HepG2 (cell line): ENCODE results near the gene VPS13C. TPM values are rescaled to one million over a fixed set of nuclear protein-coding genes. Genes with fewer than 3 reads are reported as not detected.

Experiments used
- ESRRA ChIP-seq: sonication (generic); formaldehyde crosslinking; IDR thresholded peaks from 2 replicates; pipeline ENCODE4 v1.5.1; 2020; ENCODE audit warnings: mild to moderate bottlenecking, low read depth, missing genetic modification reagents
- HMG20A ChIP-seq: IDR thresholded peaks from 2 replicates; pipeline ENCODE4 v1.6.1; 2016; ENCODE audit warnings: borderline replicate concordance
- HMGA1 ChIP-seq: sonication (generic); formaldehyde crosslinking; conservative IDR thresholded peaks from 2 replicates; pipeline ENCODE4 v1.4.0; 2020; ENCODE audit warnings: missing genetic modification reagents
- MED1 ChIP-seq: sonication (generic); formaldehyde crosslinking; IDR thresholded peaks from 2 replicates; pipeline ENCODE4 v1.4.0; 2020; ENCODE audit warnings: missing genetic modification reagents
- MIER2 ChIP-seq: IDR thresholded peaks from 2 replicates; pipeline ENCODE4 v1.6.1; 2016; ENCODE audit warnings: missing biosample characterization, missing genetic modification reagents
- MNT ChIP-seq: fragments of 450-650 bp; IDR thresholded peaks from 2 replicates; pipeline ENCODE4 v1.6.1; 2016
- MTF2 ChIP-seq: sonication (generic); formaldehyde crosslinking; IDR thresholded peaks from 2 replicates; pipeline ENCODE4 v1.5.0; 2020; ENCODE audit warnings: missing genetic modification reagents, borderline replicate concordance
- MYC ChIP-seq: sonication (generic); formaldehyde crosslinking; IDR thresholded peaks from 2 replicates; pipeline ENCODE4 v1.9.0; 2021; ENCODE audit warnings: missing genetic modification reagents, borderline replicate concordance
- NFIB ChIP-seq: sonication (generic); formaldehyde crosslinking; IDR thresholded peaks from 2 replicates; pipeline ENCODE4 v1.9.0; 2021; ENCODE audit warnings: missing genetic modification reagents, mild to moderate bottlenecking, borderline replicate concordance
- NFYB ChIP-seq: sonication (generic); formaldehyde crosslinking; IDR thresholded peaks from 2 replicates; pipeline ENCODE4 v1.4.0; 2020; ENCODE audit warnings: missing genetic modification reagents
- NPAS2 ChIP-seq: sonication (generic); formaldehyde crosslinking; IDR thresholded peaks from 2 replicates; pipeline ENCODE4 v1.8.0; 2022; ENCODE audit warnings: mild to moderate bottlenecking, missing genetic modification reagents, borderline replicate concordance
- NR2F1 ChIP-seq, 2 experiments: fragments of 450-650 bp in 1 of 2; formaldehyde crosslinking in 1 of 2; IDR thresholded peaks; 2 replicates each; pipeline versions ENCODE4 v1.5.0 to v1.6.1; 2016 to 2020; ENCODE audit warnings: mild to moderate bottlenecking in 1 of 2, missing compliant biosample characterization in 1 of 2, missing genetic modification reagents in 1 of 2, moderate library complexity in 1 of 2
- PPARG ChIP-seq: conservative IDR thresholded peaks from 2 replicates; pipeline ENCODE4 v1.6.1; 2016; ENCODE audit warnings: missing biosample characterization, missing genetic modification reagents
- SNAPC5 ChIP-seq: sonication (generic); formaldehyde crosslinking; IDR thresholded peaks from 2 replicates; pipeline ENCODE4 v1.8.1; 2023; ENCODE audit warnings: mild to moderate bottlenecking, missing genetic modification reagents, borderline replicate concordance
- TOPORS ChIP-seq: sonication (generic); formaldehyde crosslinking; IDR thresholded peaks from 2 replicates; pipeline ENCODE4 v1.8.0; 2023; ENCODE audit warnings: mild to moderate bottlenecking, missing genetic modification reagents
- ZBED4 ChIP-seq: sonication (generic); formaldehyde crosslinking; IDR thresholded peaks from 2 replicates; pipeline ENCODE4 v1.4.0; 2020; ENCODE audit warnings: missing genetic modification reagents, borderline replicate concordance
- ZFP90 ChIP-seq: sonication (generic); formaldehyde crosslinking; IDR thresholded peaks from 2 replicates; pipeline ENCODE4 v1.8.0; 2022; ENCODE audit warnings: missing genetic modification reagents, mild to moderate bottlenecking, inconsistent platforms, borderline replicate concordance
- ZFX ChIP-seq: sonication (generic); formaldehyde crosslinking; IDR thresholded peaks from 2 replicates; pipeline ENCODE4 v1.4.0; 2020; ENCODE audit warnings: mild to moderate bottlenecking, low read depth, missing genetic modification reagents, moderate library complexity
- ZNF101 ChIP-seq: sonication (generic); formaldehyde crosslinking; IDR thresholded peaks from 2 replicates; pipeline ENCODE4 v1.4.0; 2020; ENCODE audit warnings: mild to moderate bottlenecking, low read depth, missing genetic modification reagents, borderline replicate concordance
- ZNF569 ChIP-seq: sonication (generic); formaldehyde crosslinking; IDR thresholded peaks from 2 replicates; pipeline ENCODE4 v1.5.0; 2020; ENCODE audit warnings: mild to moderate bottlenecking, missing genetic modification reagents, moderate library complexity, borderline replicate concordance
- ZNF572 ChIP-seq: sonication (generic); formaldehyde crosslinking; IDR thresholded peaks from 2 replicates; pipeline ENCODE4 v1.5.1; 2020; ENCODE audit warnings: mild to moderate bottlenecking, missing genetic modification reagents
- ZNF605 ChIP-seq: sonication (generic); formaldehyde crosslinking; IDR thresholded peaks from 2 replicates; pipeline ENCODE4 v1.8.0; 2022; ENCODE audit warnings: mild to moderate bottlenecking, missing genetic modification reagents
- ZNF652 ChIP-seq: IDR thresholded peaks from 2 replicates; pipeline ENCODE4 v1.6.1; 2016; ENCODE audit warnings: low read depth, borderline replicate concordance
- ZNF691 ChIP-seq: sonication (generic); formaldehyde crosslinking; IDR thresholded peaks from 2 replicates; pipeline ENCODE4 v1.4.0; 2020; ENCODE audit warnings: missing genetic modification reagents, low read depth, mild to moderate bottlenecking, borderline replicate concordance
- ZNF777 ChIP-seq: sonication (generic); formaldehyde crosslinking; IDR thresholded peaks from 2 replicates; pipeline ENCODE4 v1.4.0; 2020; ENCODE audit warnings: missing genetic modification reagents
- polyA plus RNA-seq, 8 experiments: library from polyadenylated mRNA; depleted of rRNA in 3 of 8; stranded (reverse) in 7 of 8; unstranded in 1 of 8; fragments of >200 nt; fragmentation: Illumina TruSeq in 4 of 8; extraction: Trizol in 4 of 8; gene quantifications; 2 replicates each; pipeline versions ENCODE4 v1.2.1 to v1.2.3, GENCODE V29; 2011 to 2016; ENCODE audit warnings: low read depth in 4 of 8, missing spikeins in 1 of 8, mixed read lengths in 1 of 8; ENCODE audit not compliant: insufficient read depth in 1 of 8
- total RNA-seq, 5 experiments: library from RNA; depleted of rRNA; stranded (reverse); fragments of >200 nt; fragmentation: Illumina TruSeq; extraction: Trizol; gene quantifications; 2 replicates each; pipeline ENCODE4 v1.2.3, GENCODE V29; 2016; ENCODE audit warnings: low read depth in 1 of 5

Gene VPS13C
- total and polyA plus RNA-seq, 2 of the 13 experiments (the other 11 are each of a cell fraction or from before 2014, with no cell fraction given), result 10.9 to 26.8 TPM

GRCh38 chr15:62068071-62068809 lies 8.0 kb upstream of the VPS13C start (continued):
- TF ChIP-seq ZBED4 (CRISPR knock-in tag), result no peak
- TF ChIP-seq ESRRA (CRISPR knock-in tag), result peak; percentile 15; the same call in 1 of the 2 replicates
- no peak for TF ChIP-seq HMG20A (CRISPR knock-in tag)
- TF ChIP-seq ZNF572 (CRISPR knock-in tag), result no peak
- TF ChIP-seq NFIB, result no peak
- TF ChIP-seq ZNF691 (CRISPR knock-in tag), result no peak
- no peak for TF ChIP-seq SNAPC5 (CRISPR knock-in tag)
- no peak for TF ChIP-seq MYC
- TF ChIP-seq ZFP90, result no peak
- TF ChIP-seq MNT, result no peak
- no peak for TF ChIP-seq MTF2 (CRISPR knock-in tag)
- no peak for TF ChIP-seq MIER2 (CRISPR knock-in tag)
- TF ChIP-seq NR2F1 (CRISPR knock-in tag; IDR thresholded peaks at IDR 0.05), result no peak
- no peak for TF ChIP-seq HMGA1 (CRISPR knock-in tag)
- no peak for TF ChIP-seq TOPORS
- peak; percentile 99 for TF ChIP-seq ZNF777
- TF ChIP-seq ZNF605 (CRISPR knock-in tag), result no peak
- TF ChIP-seq ZNF569, result no peak
- no peak for TF ChIP-seq NFYB (CRISPR knock-in tag)
- no peak for TF ChIP-seq ZNF101
- TF ChIP-seq PPARG, result no peak
- TF ChIP-seq MED1 (CRISPR knock-in tag), result no peak
- TF ChIP-seq NPAS2 (CRISPR knock-in tag), result no peak
- peak; percentile 79 for TF ChIP-seq ZFX (CRISPR knock-in tag)
- TF ChIP-seq ZNF652 (CRISPR knock-in tag), result no peak
